GM21529 (cell line): Measurements from ENCODE around the gene EFCAB3.
"Not testable (repeated sequence)": the region's sequence is repeated elsewhere in the genome, so short reads cannot be mapped to it uniquely, and the experiment has no call there.

Source experiments
- ATAC-seq: cut with Tn5 transposase; IDR thresholded peaks from one replicate; pipeline ENCODE4 v1.9.1; 2021; ENCODE audit not compliant: unreplicated experiment

The EFCAB3 gene

GRCh38 chr17:62458483-62458882 lies 78.1 kb downstream of the EFCAB3 start:
- ATAC-seq, result not testable (repeated sequence)

GRCh38 chr17:62464422-62464821 lies 84.1 kb downstream of the EFCAB3 start:
- not testable (repeated sequence) for ATAC-seq

GRCh38 chr17:62465271-62465670 lies 84.9 kb downstream of the EFCAB3 start:
- not testable (repeated sequence) for ATAC-seq
